ENCODE measurements around the gene STK32C. TPM values are rescaled to one million over a fixed set of nuclear protein-coding genes. Genes with fewer than 3 reads are reported as not detected.

The STK32C gene
- total and polyA plus RNA-seq, 10 donors, result 9.6 to 27.8 (median 15.7) TPM

DNA sequence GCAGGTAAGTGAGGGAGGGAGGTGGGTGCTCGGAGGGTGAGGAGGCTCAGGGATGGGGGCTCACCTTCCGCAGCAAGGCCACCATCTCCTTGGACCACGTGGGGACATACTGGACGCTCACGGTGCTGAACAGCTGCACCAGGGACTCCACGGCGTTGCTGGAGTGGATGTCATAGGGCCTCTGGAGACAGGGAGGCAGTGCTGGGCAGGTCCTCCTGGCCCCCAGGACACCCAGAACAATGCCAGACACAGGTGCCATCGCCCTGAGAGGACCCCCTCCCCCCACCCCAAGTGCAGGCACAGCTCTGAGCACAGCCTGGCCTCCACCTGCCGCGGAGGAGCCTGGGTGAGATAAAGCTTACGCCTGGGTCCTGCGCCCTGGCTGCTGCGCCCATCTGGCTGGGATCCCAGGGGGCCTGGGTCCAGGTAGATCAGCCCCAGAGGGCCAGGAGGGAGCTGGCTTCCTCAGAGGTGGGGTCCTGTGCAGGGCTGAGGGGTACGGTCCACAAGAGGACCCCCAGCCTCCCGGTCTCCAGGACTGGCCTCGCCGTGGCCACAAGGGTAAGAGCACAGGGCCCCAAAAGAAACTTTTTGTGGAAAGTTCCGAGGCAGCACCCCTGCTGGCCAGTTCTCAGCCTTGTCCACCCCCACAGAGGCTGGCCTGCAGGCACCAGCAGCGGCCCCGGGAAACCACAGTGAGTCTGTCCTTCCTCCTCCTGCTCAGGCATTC lies 83.2 kb downstream of the STK32C start:
- Histone ChIP-seq H3K4me3 (no peak overlapping the region), H3K4me1 (peaks cover 2 to 30% (median 16%) of the 10 kb centered on the region in 6 donors), H3K36me3 (peaks cover 0 to 18% (median 0%) of the 10 kb centered on the region in 6 donors), H3K27me3 (replicated peaks in 1 of 7) (no peaks in the 10 kb centered on the region), H3K27ac (no peak overlapping the region), H3K9me3 (no peaks in the 10 kb centered on the region)
- TF ChIP-seq POLR2AphosphoS5 (IDR thresholded peaks at IDR 0.05), result no peak
- TF ChIP-seq POLR2A (IDR thresholded peaks at IDR 0.05), result no peak
- TF ChIP-seq, protein P1, sequence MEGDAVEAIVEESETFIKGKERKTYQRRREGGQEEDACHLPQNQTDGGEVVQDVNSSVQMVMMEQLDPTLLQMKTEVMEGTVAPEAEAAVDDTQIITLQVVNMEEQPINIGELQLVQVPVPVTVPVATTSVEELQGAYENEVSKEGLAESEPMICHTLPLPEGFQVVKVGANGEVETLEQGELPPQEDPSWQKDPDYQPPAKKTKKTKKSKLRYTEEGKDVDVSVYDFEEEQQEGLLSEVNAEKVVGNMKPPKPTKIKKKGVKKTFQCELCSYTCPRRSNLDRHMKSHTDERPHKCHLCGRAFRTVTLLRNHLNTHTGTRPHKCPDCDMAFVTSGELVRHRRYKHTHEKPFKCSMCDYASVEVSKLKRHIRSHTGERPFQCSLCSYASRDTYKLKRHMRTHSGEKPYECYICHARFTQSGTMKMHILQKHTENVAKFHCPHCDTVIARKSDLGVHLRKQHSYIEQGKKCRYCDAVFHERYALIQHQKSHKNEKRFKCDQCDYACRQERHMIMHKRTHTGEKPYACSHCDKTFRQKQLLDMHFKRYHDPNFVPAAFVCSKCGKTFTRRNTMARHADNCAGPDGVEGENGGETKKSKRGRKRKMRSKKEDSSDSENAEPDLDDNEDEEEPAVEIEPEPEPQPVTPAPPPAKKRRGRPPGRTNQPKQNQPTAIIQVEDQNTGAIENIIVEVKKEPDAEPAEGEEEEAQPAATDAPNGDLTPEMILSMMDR (IDR thresholded peaks at IDR 0.05 in 8 of 11, conservative IDR thresholded peaks at IDR 0.05 in 3 of 11), result no peak
- intact Hi-C loops (cut with DNase I; ENCODE audit: low total_unique reads), result loop anchor here (5.0 kb wide), 2 partner anchors 128 to 228 kb away; no protein-coding TSS in a partner anchor
- no peak for DNase-seq
- WGBS, 5 donors, result 85 to 91% (median 91%) methylated on average over 15 to 20 of the region's 20 CpGs

DNA sequence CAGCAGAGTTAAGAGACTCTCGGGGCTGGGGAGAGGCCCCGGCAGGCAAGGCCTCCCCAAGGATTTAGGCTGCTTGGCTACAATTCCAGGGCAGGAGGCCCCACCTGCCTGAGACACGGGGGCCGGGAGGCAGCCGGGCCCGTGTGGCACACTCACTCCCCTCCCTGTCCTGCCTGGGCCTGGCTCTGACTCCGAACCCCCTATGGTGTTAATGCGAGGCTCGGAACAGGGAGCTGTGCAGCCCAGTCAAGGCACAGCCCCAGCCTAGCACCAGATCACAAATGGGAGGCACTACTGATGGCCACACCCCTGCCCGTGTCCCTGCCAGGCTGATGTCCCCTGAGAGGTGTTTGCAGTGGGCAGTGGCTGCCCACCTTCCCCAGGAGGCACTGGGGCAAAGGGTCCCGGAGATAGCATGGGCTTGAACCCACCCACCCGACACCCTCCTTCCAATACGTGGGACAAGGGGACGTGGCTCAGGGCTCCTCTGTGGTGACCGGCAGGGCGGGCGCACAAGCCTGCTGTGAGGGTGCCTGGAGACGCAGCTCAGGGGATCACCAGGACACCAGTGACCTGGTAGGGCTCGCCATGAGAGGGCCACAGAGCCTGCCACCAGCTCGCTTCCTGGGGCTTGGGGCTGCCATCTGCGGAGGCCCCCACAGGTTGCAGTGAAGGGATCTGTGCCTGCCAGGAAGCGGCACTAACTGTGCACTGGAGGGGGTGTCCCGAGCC lies 84.0 kb downstream of the STK32C start:
- TF ChIP-seq, protein P1 (IDR thresholded peaks at IDR 0.05 in 8 of 11, conservative IDR thresholded peaks at IDR 0.05 in 3 of 11), result no peak
- TF ChIP-seq POLR2A (IDR thresholded peaks at IDR 0.05), result no peak
- TF ChIP-seq POLR2AphosphoS5 (IDR thresholded peaks at IDR 0.05), result no peak
- intact Hi-C loops (cut with DNase I; ENCODE audit: low total_unique reads), result loop anchor here (5.0 kb wide), 2 partner anchors 129 to 229 kb away; no protein-coding TSS in a partner anchor
- peaks cover 2 to 26% (median 13%) of the 10 kb centered on the region in 6 donors for H3K4me1 ChIP-seq
- H3K27ac ChIP-seq, result peak overlapping the region in 1 of 8 donors; percentile 11
- no peak overlapping the region for H3K4me3 ChIP-seq
- no peaks in the 10 kb centered on the region for H3K27me3 ChIP-seq (replicated peaks in 1 of 7)
- H3K9me3 ChIP-seq, result peaks cover 0 to 2% (median under 1%) of the 10 kb centered on the region in 8 donors
- 81 to 100% (median 92%) methylated on average over 2 to 23 of the region's 23 CpGs for WGBS, 5 donors
- DNase-seq, result no peak
- peaks cover 0 to 18% (median 0%) of the 10 kb centered on the region in 6 donors for H3K36me3 ChIP-seq

DNA sequence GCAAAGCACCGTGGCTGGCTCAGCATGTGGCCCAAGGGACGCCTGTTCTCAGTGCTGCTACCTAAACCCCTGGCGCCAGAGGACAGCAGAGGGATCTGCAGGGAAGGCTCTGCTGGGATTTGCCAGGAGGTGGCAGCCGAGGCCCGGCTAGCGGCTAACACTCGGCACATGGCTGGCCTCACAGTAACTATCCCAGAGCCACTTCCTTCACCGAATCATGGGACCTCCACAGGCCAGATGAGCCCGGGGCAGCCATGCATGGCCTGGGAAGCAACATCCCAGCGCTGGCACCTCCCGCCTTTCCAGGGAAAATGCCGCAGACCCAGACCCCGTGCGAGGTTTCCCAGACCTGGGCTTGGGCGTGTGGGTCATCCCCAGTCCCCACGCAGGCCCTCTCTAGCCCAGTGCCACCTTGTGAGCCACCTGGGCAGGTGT lies 84.6 kb downstream of the STK32C start:
- peak in 2 of 3 donors; percentile 25 to 61 for TF ChIP-seq POLR2AphosphoS5 (IDR thresholded peaks at IDR 0.05)
- TF ChIP-seq, protein P1 (IDR thresholded peaks at IDR 0.05 in 8 of 11, conservative IDR thresholded peaks at IDR 0.05 in 3 of 11), result peak; percentile 84 to 98 (median 91)
- no peak for TF ChIP-seq POLR2A (IDR thresholded peaks at IDR 0.05)
- Histone ChIP-seq H3K36me3 (peaks cover 0 to 18% (median 0%) of the 10 kb centered on the region in 6 donors), H3K27ac (peak overlapping the region in 1 of 8 donors; percentile 11), H3K4me1 (peaks cover 2 to 26% (median 13%) of the 10 kb centered on the region in 6 donors), H3K4me3 (no peak overlapping the region), H3K9me3 (peaks cover 0 to 8% (median 3%) of the 10 kb centered on the region in 8 donors), H3K27me3 (replicated peaks in 1 of 7) (no peaks in the 10 kb centered on the region)
- 43 to 49% (median 44%) methylated on average over 11 to 16 of the region's 16 CpGs for WGBS, 5 donors
- peak; percentile 91 for DNase-seq
- intact Hi-C loops (cut with DNase I; ENCODE audit: low total_unique reads), result loop anchor here (5.0 kb wide), 2 partner anchors 129 to 229 kb away; no protein-coding TSS in a partner anchor

Measured in spleen (tissue), 11 donors.